ENCODE results near the gene CLEC16A.

DNA sequence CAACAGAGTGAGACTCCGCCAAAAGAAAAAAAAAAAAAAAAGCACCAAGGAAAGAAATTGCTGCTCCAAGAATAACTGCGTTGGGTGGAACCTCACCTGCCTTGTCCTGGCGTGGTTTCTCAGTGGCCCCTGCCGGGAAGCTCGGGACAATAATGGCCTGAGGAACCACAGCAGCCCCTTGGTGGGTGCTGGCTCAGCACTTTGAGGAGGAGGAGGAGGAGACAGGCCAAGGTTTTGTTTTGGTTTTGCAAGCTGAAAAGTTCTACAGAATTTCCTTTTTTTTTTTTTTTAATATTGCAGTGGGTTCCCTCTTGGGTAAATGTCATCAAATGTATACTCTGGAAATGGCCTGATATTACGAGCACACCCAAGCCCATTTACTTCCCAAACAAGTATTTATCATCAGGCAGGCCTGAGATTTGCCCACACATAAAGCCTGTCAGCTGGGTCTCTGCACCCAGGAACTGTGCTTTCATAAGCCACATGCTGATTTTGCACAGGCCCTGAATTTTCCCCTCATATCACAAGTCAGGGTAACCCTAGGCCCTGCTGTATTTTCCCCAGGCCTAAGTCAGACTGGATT, 233.3 kb downstream of the CLEC16A start:
- no peak for TF ChIP-seq EZH2phosphoT487 (IDR thresholded peaks at IDR 0.05; ENCODE audit: borderline replicate concordance, low read length)
- TF ChIP-seq, protein P1, sequence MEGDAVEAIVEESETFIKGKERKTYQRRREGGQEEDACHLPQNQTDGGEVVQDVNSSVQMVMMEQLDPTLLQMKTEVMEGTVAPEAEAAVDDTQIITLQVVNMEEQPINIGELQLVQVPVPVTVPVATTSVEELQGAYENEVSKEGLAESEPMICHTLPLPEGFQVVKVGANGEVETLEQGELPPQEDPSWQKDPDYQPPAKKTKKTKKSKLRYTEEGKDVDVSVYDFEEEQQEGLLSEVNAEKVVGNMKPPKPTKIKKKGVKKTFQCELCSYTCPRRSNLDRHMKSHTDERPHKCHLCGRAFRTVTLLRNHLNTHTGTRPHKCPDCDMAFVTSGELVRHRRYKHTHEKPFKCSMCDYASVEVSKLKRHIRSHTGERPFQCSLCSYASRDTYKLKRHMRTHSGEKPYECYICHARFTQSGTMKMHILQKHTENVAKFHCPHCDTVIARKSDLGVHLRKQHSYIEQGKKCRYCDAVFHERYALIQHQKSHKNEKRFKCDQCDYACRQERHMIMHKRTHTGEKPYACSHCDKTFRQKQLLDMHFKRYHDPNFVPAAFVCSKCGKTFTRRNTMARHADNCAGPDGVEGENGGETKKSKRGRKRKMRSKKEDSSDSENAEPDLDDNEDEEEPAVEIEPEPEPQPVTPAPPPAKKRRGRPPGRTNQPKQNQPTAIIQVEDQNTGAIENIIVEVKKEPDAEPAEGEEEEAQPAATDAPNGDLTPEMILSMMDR (IDR thresholded peaks at IDR 0.05; ENCODE audit: low read depth, low read length, poor library complexity, severe bottlenecking), result no peak
